SKM-1 (cell line): ENCODE measurements around the gene CERS6.
"Not testable (repeated sequence)": the region's sequence is repeated elsewhere in the genome, so short reads cannot be mapped to it uniquely, and the experiment has no call there.

ENCODE experiments used
- DNase-seq: peaks from one replicate; lab custom pipeline; 2025; ENCODE audit not compliant: unreplicated experiment; lab: John Stamatoyannopoulos, UW

CERS6 gene

DNA sequence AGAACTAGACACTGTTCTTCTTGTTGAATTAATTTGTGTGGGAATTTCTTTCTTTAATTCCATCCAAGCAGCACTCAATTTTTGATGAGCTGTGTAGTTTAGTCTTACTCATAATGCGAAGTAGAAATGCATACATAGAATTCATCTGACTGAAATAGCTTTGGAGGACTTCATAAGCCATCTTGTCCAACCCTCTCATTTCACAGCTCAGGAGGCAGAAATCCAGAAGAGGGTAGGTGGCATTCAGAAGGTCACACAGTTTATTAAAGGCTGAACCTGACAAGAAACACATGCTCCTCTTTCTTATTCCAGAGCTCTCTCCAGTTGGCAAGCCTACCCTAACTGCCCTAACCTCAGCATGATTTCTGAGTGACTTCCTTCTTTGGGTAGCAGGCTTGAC is 177.1 kb downstream of the CERS6 start:
- DNase-seq: no peak

DNA sequence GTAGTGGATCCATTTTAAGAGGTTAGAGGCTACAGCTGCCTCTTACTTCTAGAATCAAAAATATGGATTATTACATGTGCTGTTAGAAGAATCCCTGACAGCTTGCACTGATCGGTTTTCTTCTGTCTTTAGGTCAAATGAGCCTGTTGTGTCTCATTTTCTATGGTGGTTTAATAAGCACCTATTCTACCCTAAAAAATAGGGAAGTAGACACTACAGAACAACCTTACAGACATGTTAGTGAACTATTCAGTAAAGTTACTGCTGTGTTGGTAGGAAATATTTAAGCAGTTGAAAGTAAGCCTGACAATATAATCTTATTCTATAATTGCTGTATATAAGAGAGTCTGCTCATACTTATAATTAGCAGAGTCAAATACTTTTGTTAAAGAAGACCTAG is 177.8 kb downstream of the CERS6 start:
- no peak for DNase-seq

DNA sequence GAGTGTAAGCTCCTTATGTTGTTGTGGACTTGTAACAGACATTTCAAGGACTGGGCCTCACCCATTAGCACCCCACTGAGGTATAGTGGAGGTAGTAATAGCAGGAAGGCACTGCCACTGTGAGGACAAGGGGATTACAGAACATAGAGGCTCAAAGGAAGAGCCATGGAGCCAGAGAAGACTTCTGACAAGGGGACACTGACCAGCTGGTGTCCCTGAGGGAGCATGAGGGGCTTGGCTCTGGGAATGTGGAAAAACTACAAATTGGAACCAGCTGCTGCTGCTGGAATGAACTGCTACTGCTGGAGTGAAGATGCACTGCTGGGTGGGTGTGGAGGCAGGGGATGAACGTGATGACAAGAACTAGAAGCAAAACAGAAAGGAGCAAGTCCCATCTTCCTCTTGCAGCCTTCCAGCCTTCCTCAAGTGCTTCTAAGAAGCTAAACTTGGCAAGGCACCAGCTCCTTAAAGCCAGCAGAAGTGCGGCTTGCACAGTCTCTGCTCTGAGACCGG is 179.0 kb downstream of the CERS6 start:
- no peak for DNase-seq

DNA sequence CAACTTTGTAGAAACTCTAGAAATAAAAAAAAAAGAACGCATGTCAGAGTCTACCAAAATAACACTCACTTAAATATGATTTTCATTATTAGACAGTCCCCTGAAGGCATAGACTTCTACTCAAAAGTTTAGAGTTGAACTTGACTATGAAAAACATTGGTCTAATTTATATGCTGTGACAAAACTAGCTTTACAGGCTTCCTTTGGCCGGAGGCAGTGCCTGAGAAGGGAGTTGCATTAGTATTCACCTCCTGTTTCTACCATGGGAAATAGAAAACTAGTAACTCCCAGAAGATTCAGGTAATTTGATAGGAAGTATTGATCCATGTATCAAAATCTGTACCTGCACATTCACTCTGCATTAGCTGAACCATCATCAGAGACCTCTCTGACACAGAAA is 182.9 kb downstream of the CERS6 start:
- no peak for DNase-seq

DNA sequence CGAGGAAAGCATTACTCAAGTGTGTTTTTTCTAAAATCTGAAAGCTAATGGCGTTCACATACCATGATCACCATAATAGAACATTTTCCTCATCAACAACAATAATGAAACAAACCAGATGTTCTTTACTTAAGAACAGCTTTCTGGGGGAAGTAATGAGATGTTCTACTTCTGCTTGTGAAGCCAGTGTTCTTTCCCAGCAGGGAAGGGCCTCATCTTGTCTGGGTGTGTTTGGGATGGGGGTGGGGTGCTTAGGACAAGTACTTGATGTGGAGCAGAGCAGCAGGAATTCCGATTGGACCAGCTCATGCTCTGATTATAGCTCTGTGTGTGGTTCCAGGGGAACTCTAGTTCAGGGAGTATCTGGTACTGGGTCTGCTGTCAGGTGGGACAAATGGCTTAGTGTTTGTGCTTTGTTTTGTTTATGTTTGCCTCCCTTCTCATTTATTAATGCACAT is 183.4 kb downstream of the CERS6 start:
- DNase-seq: no peak

DNA sequence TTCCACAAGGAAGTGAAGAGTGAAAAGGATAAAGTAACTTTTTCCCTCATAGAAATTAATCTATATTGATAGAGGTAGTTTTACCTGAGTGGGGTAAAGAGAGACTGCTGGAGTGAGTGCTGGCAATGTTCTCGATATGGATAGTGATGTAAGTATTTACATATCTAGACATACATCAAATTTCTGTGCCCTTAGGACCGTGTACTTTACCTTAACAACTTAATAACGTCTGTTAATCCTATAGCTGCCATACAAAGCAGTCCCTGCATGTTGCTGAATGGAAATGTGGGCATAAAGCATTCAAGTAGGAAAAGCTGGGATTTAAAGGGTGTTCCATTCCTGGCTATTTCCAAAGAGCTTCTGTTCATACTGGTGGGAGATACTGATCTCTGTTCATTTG is 184.0 kb downstream of the CERS6 start:
- no peak for DNase-seq

DNA sequence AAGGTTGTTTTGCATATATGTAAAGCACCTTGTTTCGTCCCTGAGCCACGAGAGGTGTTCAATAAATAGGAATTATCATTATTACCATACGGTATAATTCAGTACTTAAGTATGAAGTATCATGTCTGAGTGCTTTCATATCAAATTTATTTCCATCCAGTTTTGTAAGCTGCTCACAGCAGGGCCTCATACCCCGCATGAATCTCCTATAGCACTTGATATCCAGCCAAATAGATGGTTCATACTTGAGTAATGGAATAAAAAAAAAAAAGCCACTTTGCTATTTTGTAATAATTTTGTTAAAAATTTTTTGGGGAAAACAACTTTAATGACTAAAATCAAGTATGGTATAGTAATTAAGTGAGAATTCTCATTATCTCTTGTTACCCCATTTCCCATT is 185.6 kb downstream of the CERS6 start:
- no peak for DNase-seq

DNA sequence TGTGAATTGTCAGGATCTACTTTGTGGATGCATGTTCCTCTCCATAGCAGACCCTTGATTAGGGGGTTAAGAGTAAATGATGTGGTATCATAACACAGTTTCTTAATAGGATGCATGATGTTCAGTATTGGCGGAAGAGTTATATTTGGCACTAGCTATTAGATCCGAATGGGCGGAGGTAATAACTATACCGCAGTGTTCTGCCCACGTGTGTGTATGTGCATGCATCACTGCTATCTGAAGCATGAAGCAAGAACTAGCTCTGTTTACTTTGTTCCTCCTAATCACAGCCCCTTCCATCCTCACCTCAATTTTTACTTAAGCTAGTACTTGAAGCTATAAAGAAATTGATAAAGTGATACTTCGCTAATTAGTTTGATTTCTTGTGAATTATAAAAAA is 186.8 kb downstream of the CERS6 start:
- DNase-seq: no peak

DNA sequence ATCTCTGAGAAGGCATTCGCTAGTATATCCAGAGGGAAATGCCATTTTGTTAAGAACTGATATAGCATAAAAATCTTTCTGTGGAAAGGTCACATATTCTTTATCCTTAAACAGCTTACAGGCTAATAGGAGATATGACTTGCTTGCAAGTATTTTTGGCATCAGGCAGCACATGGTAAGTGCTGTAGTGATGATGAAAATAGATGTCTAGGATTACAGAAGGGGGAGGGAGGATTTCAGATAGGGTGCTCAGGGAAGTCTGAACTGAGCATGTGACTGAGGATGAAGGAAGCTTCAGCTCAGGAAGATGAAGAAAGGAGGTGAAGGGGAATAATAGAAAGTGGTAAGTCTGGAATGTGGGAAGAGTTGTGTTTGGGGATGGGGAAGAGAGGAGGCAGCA is 187.9 kb downstream of the CERS6 start:
- DNase-seq: no peak

DNA sequence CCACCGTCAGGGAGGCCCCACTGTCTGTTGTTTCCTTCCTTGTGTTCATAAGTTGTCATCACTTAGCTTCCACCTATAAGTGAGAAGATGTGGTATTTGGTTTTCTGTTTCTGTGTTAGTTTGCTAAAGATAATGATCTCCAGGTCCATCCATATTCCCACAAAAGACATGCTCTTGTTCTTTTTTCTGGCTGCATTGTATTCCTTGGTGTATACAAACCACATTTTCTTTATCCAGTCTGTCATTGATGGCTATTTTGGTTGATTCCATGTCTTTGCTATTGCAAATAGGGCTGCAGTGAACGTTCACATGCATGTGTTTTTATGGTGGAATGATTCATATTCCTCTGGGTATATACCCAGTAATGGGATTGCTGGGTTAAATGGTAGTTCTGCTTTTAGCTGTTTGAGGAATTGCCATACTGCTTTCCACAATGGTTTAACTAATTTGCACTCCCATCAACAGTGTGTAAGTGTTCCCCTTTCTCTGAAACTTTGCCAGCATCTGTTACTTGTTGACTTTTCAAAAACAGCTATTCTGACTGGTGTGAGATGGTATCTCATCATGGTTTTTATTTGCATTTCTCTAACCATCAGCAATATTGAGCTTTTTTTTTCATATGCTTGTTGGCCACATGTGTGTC is 189.7 kb downstream of the CERS6 start:
- DNase-seq: no peak

DNA sequence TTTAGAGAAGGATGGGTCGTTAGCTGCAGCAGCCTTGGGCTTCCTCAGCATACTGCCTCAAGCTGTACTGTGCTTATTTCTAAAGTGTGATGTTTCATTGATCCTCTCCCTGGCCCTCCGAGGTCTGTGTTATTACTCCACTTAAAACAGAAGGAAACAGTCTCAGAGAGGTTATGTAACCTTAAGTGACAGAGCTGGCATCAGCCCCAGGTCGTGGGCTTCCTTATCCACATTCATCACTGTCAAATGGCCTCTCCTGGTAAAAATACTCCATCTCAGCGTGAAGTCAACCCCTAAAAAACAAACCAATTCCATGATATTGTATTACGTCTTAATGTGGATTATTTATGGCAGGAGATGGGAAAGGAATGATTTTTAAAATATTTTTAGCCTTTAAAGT is 193.0 kb downstream of the CERS6 start:
- peak; percentile 22 for DNase-seq

DNA sequence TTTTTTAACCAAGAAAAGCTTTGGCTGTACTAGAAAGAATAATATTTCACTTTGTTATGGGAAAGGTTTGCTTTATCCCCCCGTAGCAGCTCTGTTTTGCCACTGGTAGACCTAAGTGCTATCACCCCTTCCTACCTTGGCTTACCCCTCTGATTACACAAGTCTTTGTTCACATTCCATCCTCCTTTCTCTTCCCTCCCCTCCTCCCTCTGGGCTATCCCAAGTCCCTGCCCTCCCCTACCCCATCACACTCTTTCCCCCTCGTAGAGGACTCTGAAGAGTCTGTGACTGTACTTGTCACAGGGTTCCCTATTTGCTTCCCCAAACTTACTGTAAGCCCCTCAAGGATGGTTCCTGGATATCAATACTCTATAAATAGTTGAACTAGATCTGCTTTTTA is 193.5 kb downstream of the CERS6 start:
- DNase-seq: no peak

DNA sequence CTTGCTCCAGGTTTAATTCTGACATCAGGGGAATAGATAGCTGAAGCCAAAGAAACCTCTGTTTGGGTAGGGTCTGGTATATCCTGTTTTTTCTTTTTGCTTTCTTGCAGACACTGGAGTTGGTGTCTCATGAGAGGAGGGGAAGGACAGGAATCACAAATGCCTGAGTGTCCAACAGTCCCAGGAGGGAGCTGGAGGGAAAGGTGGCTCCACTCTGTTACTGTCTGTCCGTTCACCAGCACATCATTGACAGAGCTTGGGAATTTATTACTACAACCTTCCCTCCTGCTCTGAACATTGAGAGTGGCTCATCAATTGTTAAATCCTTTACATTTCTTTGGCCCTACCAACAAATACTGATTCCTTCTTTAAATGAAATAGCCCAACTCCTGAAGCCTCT is 194.1 kb downstream of the CERS6 start:
- no peak for DNase-seq

DNA sequence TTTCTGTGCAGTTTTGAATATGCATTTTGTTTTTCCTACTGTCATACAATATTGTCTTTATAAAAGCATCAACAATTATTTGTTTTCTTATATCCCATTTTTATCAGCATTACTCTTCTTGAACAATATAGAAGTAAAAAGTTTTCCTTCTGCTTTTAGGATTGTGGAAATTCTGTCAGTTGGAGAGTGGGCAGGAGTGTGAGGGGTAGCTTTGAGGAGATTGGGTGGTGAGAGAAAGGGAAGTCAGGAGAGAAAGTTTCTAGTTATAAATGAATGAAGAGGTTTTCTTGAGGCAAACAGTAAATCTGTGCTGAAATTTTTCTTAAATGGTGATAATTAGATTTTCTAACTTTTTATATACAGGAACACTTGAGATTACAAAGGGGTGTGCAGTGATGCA is 194.7 kb downstream of the CERS6 start:
- DNase-seq: no peak

DNA sequence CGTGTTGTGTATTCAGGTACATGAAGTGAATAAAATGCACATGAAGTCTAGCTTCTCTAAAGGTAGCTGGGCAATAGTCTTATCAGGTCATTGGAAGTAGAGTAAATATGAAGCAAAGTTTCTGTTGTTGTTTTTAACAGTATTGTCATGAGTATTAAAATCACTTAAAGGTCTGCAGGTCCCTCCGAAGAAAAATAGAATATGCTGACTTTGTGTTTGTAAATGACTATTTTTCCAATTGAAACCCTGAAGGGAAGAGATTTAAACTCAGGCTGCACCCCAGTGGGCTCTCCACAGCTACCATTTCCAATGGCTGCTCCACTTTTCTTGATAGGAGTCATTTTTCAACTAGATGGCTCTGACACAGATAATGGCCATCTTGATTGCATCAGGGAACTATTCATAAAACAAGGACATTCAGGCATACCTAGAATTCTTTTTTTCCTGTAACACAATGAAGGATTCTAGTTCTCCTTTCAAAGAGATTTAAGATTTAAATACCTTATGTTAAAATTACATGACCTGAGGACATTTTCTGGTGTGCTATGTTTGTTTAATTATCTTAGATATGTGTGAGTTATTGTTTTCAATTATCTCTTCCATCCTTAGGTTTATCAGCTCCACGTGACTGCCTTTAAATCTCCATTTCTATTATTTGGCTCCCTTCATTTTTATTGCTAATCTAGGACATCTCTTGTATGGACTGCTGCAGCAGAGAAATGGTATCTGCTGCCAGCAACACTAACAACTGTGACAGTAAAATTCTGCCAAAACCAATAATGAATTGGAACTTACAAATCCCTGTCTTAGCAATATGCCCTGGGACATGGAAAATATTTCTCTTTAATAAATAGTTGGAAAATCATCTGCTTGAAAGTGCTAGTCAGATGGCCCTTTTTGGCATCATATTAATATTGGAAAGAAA is 197.2 kb downstream of the CERS6 start:
- no peak for DNase-seq

DNA sequence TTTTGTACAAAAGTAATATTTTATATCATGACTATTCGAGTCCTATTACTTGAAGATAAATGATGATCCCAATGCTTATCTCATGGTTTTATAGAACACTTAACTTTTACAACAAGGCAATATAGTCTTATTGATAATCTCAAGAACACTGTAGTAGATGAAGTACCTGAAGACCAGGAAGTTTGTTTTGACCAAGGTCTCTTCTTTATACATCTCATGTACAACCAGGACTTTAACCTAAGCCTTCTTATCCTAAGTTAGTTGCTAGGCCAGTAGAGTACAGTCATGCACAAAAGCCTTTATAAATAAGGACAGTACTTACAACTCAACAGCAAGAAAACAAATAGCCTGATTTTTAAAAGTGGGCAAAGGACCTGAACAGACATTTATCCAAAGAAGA is 198.6 kb downstream of the CERS6 start:
- no peak for DNase-seq

DNA sequence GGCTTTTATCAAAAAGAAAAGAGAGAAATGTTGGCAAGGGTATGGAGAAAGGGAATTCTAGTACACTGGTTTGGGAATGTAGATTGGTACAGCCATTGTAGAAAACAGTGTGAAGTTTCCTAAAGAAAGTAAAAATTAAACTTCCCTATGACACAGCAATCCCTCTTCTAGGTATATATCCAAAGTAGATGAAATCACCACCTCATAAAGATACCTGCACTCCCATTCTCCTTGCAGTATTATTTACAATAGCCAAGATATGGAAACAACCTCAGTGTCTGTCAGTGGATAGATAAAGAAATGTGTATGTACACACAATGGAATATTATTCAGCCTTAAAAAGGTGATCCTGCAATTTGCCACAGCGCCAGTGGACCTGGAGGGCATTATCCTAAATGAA is 199.1 kb downstream of the CERS6 start:
- no peak for DNase-seq

DNA sequence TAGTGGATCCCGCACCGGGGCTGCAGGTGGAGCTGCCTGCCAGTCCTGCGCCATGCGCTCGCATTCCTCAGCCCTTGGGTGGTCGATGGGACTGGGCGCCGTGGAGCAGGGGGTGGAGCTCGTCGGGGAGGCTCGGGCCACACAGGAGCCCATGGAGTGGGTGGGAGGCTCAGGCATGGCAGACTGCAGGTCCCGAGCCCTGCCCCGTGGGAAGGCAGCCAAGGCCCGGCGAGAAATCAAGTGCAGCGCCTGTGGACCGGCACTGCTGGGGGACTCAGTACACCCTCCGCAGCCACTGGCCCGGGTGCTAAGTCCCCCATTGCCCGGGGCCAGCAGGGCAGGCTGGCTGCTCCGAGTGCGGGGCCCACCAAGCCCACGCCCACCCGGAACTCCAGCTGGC is 201.3 kb downstream of the CERS6 start:
- not testable (repeated sequence) for DNase-seq

DNA sequence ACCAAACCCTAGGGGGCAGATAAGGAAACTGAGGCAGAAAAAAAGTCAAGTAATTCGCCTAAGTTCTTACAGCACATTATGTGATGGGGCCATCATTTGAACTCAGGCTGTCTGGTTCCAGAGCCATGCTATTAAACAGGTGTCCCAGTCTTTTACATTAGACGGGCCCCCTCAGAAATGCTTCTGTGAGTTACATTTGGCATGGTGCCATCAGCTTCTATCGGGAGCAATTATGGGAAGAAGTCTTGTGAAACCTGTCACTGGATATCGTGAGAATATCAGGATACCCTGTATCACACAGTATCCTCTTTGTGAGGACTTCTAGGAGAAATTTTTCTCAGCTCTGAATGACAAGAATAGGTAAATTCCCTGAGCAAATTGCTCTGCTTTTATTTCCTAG is 202.6 kb downstream of the CERS6 start:
- DNase-seq: no peak

DNA sequence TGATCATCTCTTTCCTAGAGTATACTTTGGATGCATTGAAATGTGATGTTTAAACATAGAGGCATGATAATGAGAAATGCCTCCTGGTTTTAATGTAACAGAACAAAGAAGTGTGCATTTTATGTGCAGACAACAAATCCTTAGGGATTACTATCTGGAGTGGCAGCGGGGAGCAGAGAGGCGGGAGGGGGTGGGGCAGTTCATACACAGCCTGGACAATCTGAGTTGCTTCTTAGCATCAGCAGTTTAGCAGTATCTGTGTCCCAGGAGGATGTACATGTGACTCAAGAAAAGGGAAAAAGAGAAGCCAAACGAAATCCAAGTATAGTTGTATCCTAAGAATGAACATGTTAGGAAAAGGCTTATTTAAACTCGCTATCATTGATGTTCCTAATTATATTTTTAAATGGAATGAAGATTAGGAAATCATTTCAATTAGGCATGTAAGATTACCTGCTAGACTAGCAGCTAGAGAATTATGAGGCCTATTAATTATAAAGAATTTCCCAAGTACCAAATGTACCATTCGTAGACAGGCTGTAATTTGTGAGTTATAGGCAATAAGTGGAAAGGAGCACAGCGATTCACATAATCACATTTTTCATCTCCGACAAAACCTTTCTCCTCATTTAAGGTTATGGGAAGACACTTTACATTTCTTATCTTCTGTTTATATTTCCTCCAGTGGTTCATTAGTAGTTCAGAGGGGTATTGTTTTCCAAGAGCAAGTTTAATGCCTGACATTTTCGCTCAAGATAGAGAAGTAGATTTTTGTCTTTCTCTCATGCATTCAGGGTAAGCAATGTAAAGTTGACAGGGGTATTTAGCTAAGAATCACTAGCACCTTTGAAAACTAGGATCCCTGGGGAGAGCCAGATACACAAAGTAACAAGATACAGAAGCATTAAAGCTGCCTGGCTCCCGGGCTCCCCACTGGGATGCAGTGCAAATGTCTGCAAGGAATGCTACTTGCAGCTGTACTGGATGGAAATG is 205.1 kb downstream of the CERS6 start:
- DNase-seq: no peak

DNA sequence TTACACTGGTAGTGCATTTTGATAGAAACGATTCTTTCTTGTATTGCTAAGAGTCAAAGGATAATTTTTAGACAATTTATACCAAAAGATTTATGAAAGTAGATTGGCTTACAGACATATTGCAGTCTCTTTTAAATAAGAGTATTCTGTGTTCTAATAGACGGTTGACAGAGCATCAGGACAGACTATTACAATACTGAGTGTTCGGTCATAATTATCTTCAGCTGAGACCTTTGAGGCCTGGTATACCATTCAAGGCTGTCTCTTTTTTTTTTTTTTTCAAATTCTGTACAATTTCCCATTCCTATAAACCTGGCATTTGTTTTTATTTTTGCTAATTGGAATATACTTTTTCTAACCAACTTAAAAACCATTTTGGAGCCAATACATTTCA is 205.8 kb downstream of the CERS6 start:
- no peak for DNase-seq
